Posterior cingulate gyrus (tissue), 11 donors: ENCODE measurements around the gene PLEKHD1.
"Not testable (repeated sequence)": the region's sequence is repeated elsewhere in the genome, so short reads cannot be mapped to it uniquely, and the experiment has no call there.

Experiments used
- DNase-seq, 10 donors: peaks; one replicate each; pipeline versions ENCODE4 v3.0.0 to v3.0.0-alpha.2; 2020 to 2021; ENCODE audit warnings: mixed read lengths in 3 of 10
- intact Hi-C: fragments of 100-400 bp; cut with DNase I; formaldehyde crosslinking; loops from one replicate; pipeline ENCODE4 v1.15.1; 2023

Gene PLEKHD1

GRCh38 chr14:69480136-69480535 lies 4.4 kb upstream of the PLEKHD1 start:
- peak in 1 of 10 donors; percentile 11 for DNase-seq
- intact Hi-C loops, result no loop called here

DNA sequence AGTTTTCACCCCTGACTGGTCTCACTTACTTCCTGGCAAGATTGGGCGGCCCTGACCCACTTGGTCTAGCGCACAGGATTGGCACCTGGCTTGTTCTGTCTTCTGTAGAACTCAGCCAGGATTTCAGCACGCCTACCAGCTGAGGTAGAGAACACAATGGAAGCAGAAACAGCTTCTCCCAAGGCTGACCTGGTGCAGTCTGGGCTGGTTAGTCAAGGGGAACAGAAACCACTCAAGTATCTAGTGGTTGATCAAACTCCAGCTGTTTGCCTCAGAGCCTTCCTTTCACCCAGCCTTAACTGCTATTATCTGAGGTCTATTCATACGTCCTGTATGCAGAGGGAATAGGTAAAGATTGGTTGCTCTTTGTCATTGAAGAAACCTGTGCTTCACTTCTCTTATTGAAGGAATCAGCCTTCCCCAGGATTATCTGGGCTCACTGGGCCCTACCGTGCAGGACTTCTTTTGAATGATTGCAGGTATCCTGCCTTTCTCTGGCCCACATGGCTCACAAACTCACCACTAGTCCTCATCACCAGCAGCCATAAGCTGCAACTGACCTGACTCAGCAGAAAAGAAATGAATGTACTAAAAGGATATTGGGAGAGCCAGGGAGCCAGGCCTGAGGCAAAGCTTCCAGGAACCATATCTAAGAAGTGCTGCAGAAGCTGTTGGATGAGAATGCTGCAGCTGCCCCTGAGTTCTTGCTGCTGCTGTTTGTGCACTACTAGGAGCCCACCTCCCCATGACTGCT lies 2.5 kb upstream of the PLEKHD1 start:
- intact Hi-C loops, result no loop called here
- peak in 1 of 10 donors; percentile 19 for DNase-seq

DNA sequence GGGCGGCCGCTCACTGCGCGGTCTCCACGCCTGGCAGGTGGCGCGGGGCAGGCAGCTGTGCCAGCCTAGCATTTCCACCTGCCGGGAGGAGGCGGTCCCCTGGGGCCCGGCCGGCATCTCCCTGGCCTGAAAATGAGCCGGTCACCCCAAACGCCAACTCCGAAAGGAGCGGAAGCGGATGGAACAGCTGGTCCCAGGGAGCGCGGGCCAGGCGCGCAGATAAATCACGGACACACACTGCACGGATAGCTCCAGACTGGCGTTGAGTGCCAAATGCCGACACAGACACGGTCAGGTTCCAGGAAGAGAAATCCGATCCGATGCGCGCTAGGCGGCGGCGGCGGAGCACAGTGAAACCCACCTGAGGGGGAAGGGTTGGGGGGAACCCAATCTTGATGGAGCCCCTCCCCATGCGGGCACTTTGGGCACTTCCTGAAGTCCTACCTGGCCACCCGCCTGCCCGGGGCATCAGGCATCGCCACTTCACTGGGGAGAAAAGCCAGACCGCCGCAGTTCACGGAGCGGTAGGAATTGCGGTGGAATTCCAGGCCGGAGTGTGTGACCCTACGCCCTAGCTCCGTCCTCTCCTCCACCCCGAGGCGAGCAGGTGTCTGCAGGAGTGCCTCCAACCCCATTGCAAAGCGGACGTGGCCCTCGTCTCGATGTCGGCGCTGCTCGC lies 624 bp upstream of the PLEKHD1 start:
- intact Hi-C loops, result no loop called here
- peak in 6 of 10 donors; percentile 16 to 92 (median 60) for DNase-seq

- intact Hi-C loops, result no loop called here
Observed at GRCh38 chr14:69485315-69485660, 760 bp downstream of the PLEKHD1 start.

GRCh38 chr14:69485701-69486100 lies 1.2 kb downstream of the PLEKHD1 start:
- intact Hi-C loops, result no loop called here
- peak in 1 of 10 donors; percentile 47 for DNase-seq

More at GRCh38 chr14:69485315-69485660, 760 bp downstream of the PLEKHD1 start:
- peak in 2 of 10 donors; percentile 21 to 59 for DNase-seq

DNA sequence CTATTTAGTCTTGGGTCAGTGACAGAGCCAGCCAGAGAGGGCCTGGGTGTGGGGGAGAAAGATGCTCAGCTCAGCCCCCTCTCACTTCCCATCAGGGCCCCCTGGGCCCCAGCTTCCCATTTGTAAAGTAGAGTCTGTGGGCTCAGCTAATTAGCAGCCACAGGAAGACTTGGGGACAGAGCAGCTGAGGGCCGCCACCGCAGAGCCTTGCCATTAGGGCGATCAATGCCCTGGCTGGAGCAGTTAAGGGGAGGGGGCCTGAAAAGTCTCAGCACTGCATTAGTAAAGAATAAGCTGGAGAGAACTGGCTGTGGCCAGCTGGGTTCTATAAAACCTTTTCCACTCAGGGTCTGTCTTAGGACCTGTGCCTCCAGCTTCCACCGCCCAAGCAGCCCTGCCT lies 2.7 kb downstream of the PLEKHD1 start:
- DNase-seq, result peak in 2 of 10 donors; percentile 11 to 12
- intact Hi-C loops, result no loop called here

DNA sequence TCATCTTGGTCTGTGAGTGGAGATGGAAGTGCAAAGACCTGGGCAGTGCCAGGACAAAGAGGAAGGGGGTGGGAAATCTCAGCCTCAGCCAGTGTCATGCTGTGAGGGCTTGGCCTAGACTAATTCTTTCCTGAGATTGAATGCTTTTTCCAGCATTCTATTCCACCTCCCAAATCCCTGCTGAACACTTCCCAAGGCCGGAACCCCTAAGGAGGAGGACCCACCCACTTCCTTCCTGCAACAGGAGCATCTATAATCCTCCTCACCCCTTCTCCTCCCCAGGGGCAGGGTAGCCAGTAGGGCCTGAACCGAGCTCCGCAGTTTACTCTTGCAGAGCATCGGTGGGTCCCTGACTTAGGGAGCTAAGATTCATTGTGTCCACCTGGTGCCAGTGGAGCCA lies 3.2 kb downstream of the PLEKHD1 start:
- intact Hi-C loops, result no loop called here
- DNase-seq, result peak in 2 of 10 donors; percentile 11 to 12

GRCh38 chr14:69489495-69489894 lies 5.0 kb downstream of the PLEKHD1 start:
- peak in 1 of 10 donors; percentile 19 for DNase-seq
- intact Hi-C loops, result no loop called here

DNA sequence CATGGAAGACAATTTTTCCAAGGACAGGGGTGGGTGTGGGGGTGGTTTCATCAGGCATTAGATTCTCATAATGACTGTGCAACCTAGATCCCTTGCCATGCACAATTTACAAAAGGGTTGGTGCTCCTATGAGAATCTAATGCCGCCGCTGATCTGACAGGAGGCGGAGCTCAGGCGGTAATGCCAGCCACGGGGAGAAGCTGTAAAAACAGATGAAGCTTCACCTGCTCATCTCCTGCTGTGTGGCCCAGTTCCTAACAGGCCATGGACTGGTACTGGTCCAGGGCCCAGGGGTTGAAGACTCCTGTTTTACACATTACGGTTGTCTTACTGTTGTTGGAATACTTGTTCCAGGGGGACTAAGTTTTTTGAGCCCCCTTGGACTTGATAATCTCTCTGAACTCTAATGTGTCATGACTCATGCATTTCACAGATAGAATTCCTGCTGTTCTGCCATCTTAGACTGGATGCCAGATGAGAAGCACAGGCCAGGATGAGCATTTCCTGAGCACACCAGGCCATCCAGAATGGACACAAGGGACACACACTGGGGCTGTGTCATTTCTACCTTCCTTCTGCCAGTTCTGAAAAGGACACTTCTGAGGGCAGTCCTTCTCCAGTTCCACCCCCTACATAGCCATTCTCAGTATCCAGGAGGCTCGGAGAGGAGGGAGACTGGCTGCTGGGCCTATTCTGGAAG lies 5.8 kb downstream of the PLEKHD1 start:
- intact Hi-C loops, result no loop called here
- no peak for DNase-seq

DNA sequence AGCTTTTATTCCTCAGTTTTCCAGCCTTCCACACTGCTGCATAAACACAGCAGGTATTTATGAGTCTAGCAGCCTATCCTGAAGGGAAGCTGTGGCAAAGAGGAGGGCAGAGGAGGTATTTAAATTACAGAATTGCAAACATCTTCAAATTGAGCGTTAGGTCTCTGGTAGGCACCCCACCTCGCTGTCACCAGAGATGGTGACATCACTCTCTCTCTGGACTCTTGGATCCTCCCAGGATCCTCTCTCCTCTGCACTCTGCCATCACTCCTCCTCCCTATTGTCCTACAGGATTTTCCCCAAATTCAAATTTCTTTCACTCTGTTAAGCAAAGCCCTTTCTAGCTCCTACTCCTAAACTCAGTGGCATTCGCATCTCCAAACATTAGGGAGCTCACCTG lies 6.7 kb downstream of the PLEKHD1 start:
- intact Hi-C loops, result no loop called here
- no peak for DNase-seq

DNA sequence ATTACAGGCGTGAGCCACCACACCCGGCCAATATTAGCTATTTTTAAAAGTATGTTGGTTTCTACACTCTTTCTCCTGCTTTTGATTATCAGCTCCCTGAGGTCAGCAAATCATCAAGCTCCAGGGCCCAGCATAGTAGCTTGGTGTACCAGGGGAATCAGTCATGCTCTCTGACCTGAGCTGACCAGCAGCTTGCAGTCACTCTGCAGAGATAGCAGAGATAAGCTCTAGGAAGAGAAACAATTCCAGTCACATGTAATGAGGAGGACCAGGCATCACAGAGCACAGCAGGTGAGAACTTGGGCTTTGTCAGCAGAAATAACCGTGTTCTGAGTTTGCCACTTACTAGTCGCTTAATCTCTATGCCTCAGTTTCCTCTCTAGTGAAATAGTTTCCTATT lies 8.5 kb downstream of the PLEKHD1 start:
- intact Hi-C loops, result no loop called here
- DNase-seq, result no peak

DNA sequence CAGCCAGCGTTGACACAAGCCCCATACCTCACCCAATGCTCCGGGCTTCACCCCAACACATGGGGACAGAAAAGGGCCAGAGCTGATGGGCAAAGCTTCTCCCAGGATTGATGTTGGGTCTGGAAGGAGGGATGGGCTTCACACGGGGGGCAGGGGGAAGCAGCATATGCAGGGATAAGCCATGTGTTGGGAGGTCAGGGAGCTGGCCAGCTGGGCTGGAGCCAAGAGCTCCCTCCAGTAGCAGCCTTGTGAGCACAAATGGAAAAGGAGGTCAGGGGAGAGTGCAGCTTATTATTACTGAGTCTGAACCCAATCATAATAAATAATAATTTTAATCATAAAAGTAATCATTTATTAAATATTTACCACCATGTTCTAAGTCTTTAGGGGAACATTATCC lies 9.3 kb downstream of the PLEKHD1 start:
- no peak for DNase-seq
- intact Hi-C loops, result no loop called here

GRCh38 chr14:69495341-69495921 lies 10.9 kb downstream of the PLEKHD1 start:
- DNase-seq, result no peak
- intact Hi-C loops, result no loop called here

DNA sequence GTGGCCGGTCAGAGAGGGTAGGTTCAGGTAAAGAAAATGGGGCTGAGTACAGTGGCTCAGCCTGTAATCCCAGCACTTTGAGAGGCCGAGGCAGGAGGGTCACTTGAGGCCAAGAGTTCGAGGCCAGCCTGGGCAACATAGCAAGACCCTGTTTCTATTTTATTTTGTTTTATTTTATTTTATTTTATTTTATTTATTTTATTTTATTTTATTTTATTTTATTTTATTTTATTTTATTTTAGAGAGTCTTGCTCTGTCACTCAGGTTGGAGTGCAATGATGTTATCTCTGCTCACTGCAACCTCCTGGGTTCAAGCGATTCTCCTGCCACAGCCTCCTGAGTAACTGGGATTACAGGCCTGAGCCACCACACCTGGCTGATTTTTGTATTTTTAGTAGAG lies 13.3 kb downstream of the PLEKHD1 start:
- intact Hi-C loops, result not testable (repeated sequence)
- DNase-seq, result peak in 1 of 10 donors; percentile 8

GRCh38 chr14:69498286-69498685 lies 13.8 kb downstream of the PLEKHD1 start:
- DNase-seq, intact Hi-C loops: not testable (repeated sequence)

GRCh38 chr14:69499436-69499835 lies 14.9 kb downstream of the PLEKHD1 start:
- no peak for DNase-seq
- intact Hi-C loops, result no loop called here

GRCh38 chr14:69500096-69500495 lies 15.6 kb downstream of the PLEKHD1 start:
- intact Hi-C loops, result no loop called here
- DNase-seq, result no peak

GRCh38 chr14:69500736-69501135 lies 16.2 kb downstream of the PLEKHD1 start:
- peak in 7 of 10 donors; percentile 16 to 85 (median 40) for DNase-seq

DNA sequence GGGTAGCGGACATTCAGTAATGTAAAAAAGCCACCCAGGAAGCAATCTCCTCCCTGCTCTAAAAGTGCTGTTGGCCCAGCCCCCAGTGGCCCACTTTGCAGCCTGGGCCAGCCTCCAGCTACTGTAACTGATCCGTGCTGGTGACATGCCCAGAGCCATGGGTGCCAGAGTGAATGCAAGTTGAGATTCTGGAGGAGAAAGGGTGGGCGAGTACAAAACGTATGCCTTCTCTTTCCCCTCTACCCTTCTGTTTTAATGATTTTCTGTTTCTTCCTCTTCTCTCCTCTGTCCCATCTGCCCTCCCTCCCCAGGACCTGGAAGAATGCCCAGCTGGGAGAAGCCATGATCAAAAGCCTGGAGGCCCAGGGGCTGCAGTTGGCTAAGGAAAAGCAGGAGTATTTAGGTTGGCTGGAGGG lies 16.9 kb downstream of the PLEKHD1 start:
- DNase-seq, result peak in 9 of 10 donors; percentile 42 to 96 (median 83)
- intact Hi-C loops, result no loop called here

More at GRCh38 chr14:69500736-69501135, 16.2 kb downstream of the PLEKHD1 start:
- intact Hi-C loops, result no loop called here

- intact Hi-C loops, result no loop called here
- no peak for DNase-seq
Observed at GRCh38 chr14:69504775-69505174, 20.2 kb downstream of the PLEKHD1 start.
